ENCODE results near the gene TRAIP.

The TRAIP gene

GRCh38 chr3:49877716-49878115, 21.4 kb upstream of the TRAIP start:
- CTCF ChIA-PET, result no interaction called here
- no peak for DNase-seq (ENCODE audit: extremely low spot score)
- no peak for TF ChIP-seq FOXA1 (IDR thresholded peaks at IDR 0.05)
- TF ChIP-seq HDGF (IDR thresholded peaks at IDR 0.05; ENCODE audit: borderline replicate concordance), result no peak
- no peak for TF ChIP-seq L3MBTL2 (conservative IDR thresholded peaks at IDR 0.05)
- no peak for TF ChIP-seq TARDBP (IDR thresholded peaks at IDR 0.05)
- no peak for TF ChIP-seq SP1 (IDR thresholded peaks at IDR 0.05)
- no peak for TF ChIP-seq BHLHE40 (IDR thresholded peaks at IDR 0.05; ENCODE audit: borderline replicate concordance)
- TF ChIP-seq SUZ12 (IDR thresholded peaks at IDR 0.05), result no peak
- no peak for TF ChIP-seq CTBP1 (IDR thresholded peaks at IDR 0.05; ENCODE audit: borderline replicate concordance)
- TF ChIP-seq NFRKB (IDR thresholded peaks at IDR 0.05), result no peak
- no peak for TF ChIP-seq FOXM1 (IDR thresholded peaks at IDR 0.05; ENCODE audit: borderline replicate concordance)
- TF ChIP-seq PKNOX1 (IDR thresholded peaks at IDR 0.05), result no peak
- no peak for TF ChIP-seq FOXK2 (IDR thresholded peaks at IDR 0.05)
- no peak for TF ChIP-seq ARNT (IDR thresholded peaks at IDR 0.05)
- TF ChIP-seq LEF1 (IDR thresholded peaks at IDR 0.05; ENCODE audit: borderline replicate concordance), result no peak
- TF ChIP-seq ELF4 (IDR thresholded peaks at IDR 0.05), result no peak
- TF ChIP-seq ZNF384 (IDR thresholded peaks at IDR 0.05), result no peak
- POLR2A ChIA-PET, result interaction anchor here (0.7 kb wide), 1 partner anchor 21 kb away, joined by 3 read pairs; no protein-coding TSS in a partner anchor

GRCh38 chr3:49876567-49876966, 20.2 kb upstream of the TRAIP start:
- TF ChIP-seq ARNT (IDR thresholded peaks at IDR 0.05) (no peak), FOXK2 (IDR thresholded peaks at IDR 0.05) (no peak), FOXA1 (IDR thresholded peaks at IDR 0.05) (no peak), L3MBTL2 (conservative IDR thresholded peaks at IDR 0.05) (no peak), TARDBP (IDR thresholded peaks at IDR 0.05) (no peak), HDGF (IDR thresholded peaks at IDR 0.05; ENCODE audit: borderline replicate concordance) (no peak), BHLHE40 (IDR thresholded peaks at IDR 0.05; ENCODE audit: borderline replicate concordance) (no peak), ZNF384 (IDR thresholded peaks at IDR 0.05) (no peak), SP1 (IDR thresholded peaks at IDR 0.05) (no peak), NFRKB (IDR thresholded peaks at IDR 0.05) (no peak), SUZ12 (IDR thresholded peaks at IDR 0.05) (no peak), FOXM1 (IDR thresholded peaks at IDR 0.05; ENCODE audit: borderline replicate concordance) (no peak), PKNOX1 (IDR thresholded peaks at IDR 0.05) (no peak), LEF1 (IDR thresholded peaks at IDR 0.05; ENCODE audit: borderline replicate concordance) (no peak), CTBP1 (IDR thresholded peaks at IDR 0.05; ENCODE audit: borderline replicate concordance) (no peak), ELF4 (IDR thresholded peaks at IDR 0.05) (no peak)
- POLR2A ChIA-PET, result no interaction called here
- CTCF ChIA-PET, result no interaction called here
- no peak for DNase-seq (ENCODE audit: extremely low spot score)

DNA sequence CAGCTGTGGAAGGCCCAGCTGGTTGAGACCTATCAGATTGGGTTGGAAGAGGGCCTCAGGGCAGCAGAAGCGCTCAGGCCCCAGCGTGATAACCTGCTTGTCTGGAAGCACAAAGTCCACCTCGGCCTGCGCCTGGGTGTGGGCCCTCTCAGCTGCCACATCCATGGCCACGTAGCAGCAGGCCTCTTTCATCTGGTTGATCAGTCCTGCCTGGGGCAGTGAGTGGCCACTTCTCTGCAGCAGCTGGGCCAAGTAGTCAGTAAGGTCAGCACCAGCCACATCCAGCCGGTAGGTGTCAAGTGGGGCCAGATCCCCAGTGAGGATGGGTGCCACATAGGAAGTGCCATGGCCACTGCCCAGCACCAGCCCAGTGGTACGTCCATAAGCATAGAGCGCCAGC, 17.3 kb upstream of the TRAIP start:
- POLR2A ChIA-PET, result interaction anchor here (0.8 kb wide), 1 partner anchor 16 kb away, joined by 5 read pairs; no protein-coding TSS in a partner anchor
- CTCF ChIA-PET, result no interaction called here
- DNase-seq (ENCODE audit: extremely low spot score), result no peak
- no peak for TF ChIP-seq PKNOX1 (IDR thresholded peaks at IDR 0.05)

GRCh38 chr3:49872801-49873281, 16.5 kb upstream of the TRAIP start:
- ChIA-PET CTCF (no interaction called here), POLR2A (no interaction called here)
- DNase-seq (ENCODE audit: extremely low spot score), result no peak
- TF ChIP-seq LEF1 (IDR thresholded peaks at IDR 0.05; ENCODE audit: borderline replicate concordance) (no peak), ELF4 (IDR thresholded peaks at IDR 0.05) (no peak), SP1 (IDR thresholded peaks at IDR 0.05) (no peak), L3MBTL2 (conservative IDR thresholded peaks at IDR 0.05) (no peak), ZNF384 (IDR thresholded peaks at IDR 0.05) (no peak), CTBP1 (IDR thresholded peaks at IDR 0.05; ENCODE audit: borderline replicate concordance) (no peak), ARNT (IDR thresholded peaks at IDR 0.05) (no peak), NFRKB (IDR thresholded peaks at IDR 0.05) (no peak), SUZ12 (IDR thresholded peaks at IDR 0.05) (no peak), FOXA1 (IDR thresholded peaks at IDR 0.05) (no peak), BHLHE40 (IDR thresholded peaks at IDR 0.05; ENCODE audit: borderline replicate concordance) (no peak), HDGF (IDR thresholded peaks at IDR 0.05; ENCODE audit: borderline replicate concordance) (no peak), PKNOX1 (IDR thresholded peaks at IDR 0.05) (no peak), FOXM1 (IDR thresholded peaks at IDR 0.05; ENCODE audit: borderline replicate concordance) (no peak), TARDBP (IDR thresholded peaks at IDR 0.05) (no peak), FOXK2 (IDR thresholded peaks at IDR 0.05) (no peak)

DNA sequence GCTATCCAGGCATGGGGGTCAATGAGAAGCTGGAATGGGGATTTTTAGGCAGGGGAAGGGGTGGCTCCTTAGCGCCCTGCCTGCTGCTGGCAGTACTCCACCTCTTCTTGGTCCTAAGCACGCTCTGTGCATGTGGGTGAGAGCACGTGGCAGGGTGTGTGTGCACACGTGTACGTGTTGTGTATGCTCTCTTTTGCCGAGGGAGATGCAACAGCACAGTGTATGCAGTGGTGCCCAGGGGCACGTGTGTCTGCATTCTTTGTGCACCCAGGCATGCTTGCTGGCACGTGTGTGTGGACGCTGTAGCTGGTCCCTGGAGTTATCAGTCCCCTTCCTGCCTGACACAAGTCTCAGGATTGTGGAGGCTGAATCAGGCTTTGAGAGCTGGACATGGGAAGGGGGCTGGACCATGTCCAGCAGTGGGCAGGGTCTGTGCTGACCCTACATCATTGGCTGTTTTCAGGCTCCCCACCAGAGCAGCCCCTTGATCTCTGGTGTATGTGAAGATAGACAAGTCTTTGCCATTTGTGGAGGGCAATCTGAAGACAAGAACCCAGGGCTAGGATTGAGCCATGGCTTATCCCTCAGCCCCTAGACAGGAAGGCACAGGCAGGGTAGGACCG, 15.3 kb upstream of the TRAIP start:
- no peak for TF ChIP-seq ZNF384 (IDR thresholded peaks at IDR 0.05)
- no peak for TF ChIP-seq PKNOX1 (IDR thresholded peaks at IDR 0.05)
- TF ChIP-seq FOXK2 (IDR thresholded peaks at IDR 0.05), result no peak
- TF ChIP-seq L3MBTL2 (conservative IDR thresholded peaks at IDR 0.05), result no peak
- no peak for TF ChIP-seq ARNT (IDR thresholded peaks at IDR 0.05)
- TF ChIP-seq NFRKB (IDR thresholded peaks at IDR 0.05), result no peak
- TF ChIP-seq HDGF (IDR thresholded peaks at IDR 0.05; ENCODE audit: borderline replicate concordance), result no peak
- no peak for TF ChIP-seq BHLHE40 (IDR thresholded peaks at IDR 0.05; ENCODE audit: borderline replicate concordance)
- TF ChIP-seq ELF4 (IDR thresholded peaks at IDR 0.05), result no peak
- no peak for TF ChIP-seq FOXM1 (IDR thresholded peaks at IDR 0.05; ENCODE audit: borderline replicate concordance)
- no peak for TF ChIP-seq TARDBP (IDR thresholded peaks at IDR 0.05)
- CTCF ChIA-PET, result interaction anchor here (1.3 kb wide), 1 partner anchor 28 kb away, joined by 3 read pairs; no protein-coding TSS in a partner anchor
- POLR2A ChIA-PET, result interaction anchor here (0.9 kb wide), 1 partner anchor 11 kb away, joined by 3 read pairs; no protein-coding TSS in a partner anchor
- no peak for DNase-seq (ENCODE audit: extremely low spot score)
